HCT116 (cell line): ENCODE data around the gene HEXIM1. TPM values are rescaled to one million over a fixed set of nuclear protein-coding genes. Genes with fewer than 3 reads are reported as not detected.

Experiments
- ATAC-seq: fragments of 200-7000 bp; cut with Tn5 transposase; 2 replicates; pipeline ENCODE4 v1.9.1; 2020; ENCODE audit warnings: mild to moderate bottlenecking, moderate library complexity
- BruUV-seq: library from RNA; stranded (reverse); fragments of 400-500 nt; replicated peaks from 2 replicates; lab custom pipeline; 2021; lab: Mats Ljungman, UMichigan
- CTCF ChIA-PET: fragments of 300-600 bp; sonication (Branson Sonifier 250); formaldehyde crosslinking; loops from one replicate; lab custom pipeline; 2021; ENCODE audit warnings: antibody characterized with exemption; lab: Charles Lee
- POLR2A ChIA-PET: fragments of 300-600, 350-600 bp; sonication (Branson Sonifier 250); formaldehyde crosslinking; loops from one replicate; lab custom pipeline; 2021; ENCODE audit warnings: antibody characterized with exemption; lab: Charles Lee
- RAD21 ChIA-PET, 2 experiments: fragments of 300-600 bp; sonication (Branson Sonifier 250); formaldehyde crosslinking; loops; one replicate each; lab custom pipeline; 2023; ENCODE audit warnings: low total read pairs in 2 of 2; ENCODE audit not compliant: uncharacterized antibody in 2 of 2, unreplicated experiment in 2 of 2, low non-redundant PET in 1 of 2; lab: Charles Lee
- DNase-seq: peaks from one replicate; pipeline ENCODE4 v3.0.0-alpha.2; 2010; ENCODE audit warnings: low read depth, low spot score
- H2AFZ ChIP-seq: fragments of 200-600 bp; shearing (Covaris generic), sonication (generic); 2 replicates; pipeline ENCODE4 v1.6.1; 2017; ENCODE audit warnings: low read depth, mixed run types, mixed read lengths, antibody characterized with exemption, low read length; ENCODE audit not compliant: poor library complexity, severe bottlenecking
- H3K27ac ChIP-seq: 2 replicates; pipeline ENCODE4 v1.5.1; 2012; ENCODE audit warnings: low read depth, low read length
- H3K27me3 ChIP-seq: fragments of 200-600 bp; sonication (generic); 2 replicates; pipeline ENCODE4 v1.6.1; 2016; ENCODE audit warnings: mixed run types, low read length, mixed read lengths; ENCODE audit not compliant: insufficient read depth
- H3K36me3 ChIP-seq, 2 experiments: fragments of 200-500 bp in 1 of 2; fragments of 200-600 bp in 1 of 2; sonication (Bioruptor generic) in 1 of 2; sonication (generic) in 1 of 2; 2 replicates each; pipeline versions ENCODE4 v1.5.1 to v1.6.1; 2014 to 2016; ENCODE audit warnings: low read length in 2 of 2, inconsistent platforms in 1 of 2, mixed read lengths in 1 of 2, mixed run types in 1 of 2; ENCODE audit not compliant: insufficient read depth in 2 of 2, control insufficient read depth in 1 of 2
- H3K4me1 ChIP-seq, 2 experiments: fragments of 200-600 bp in 1 of 2; sonication (generic) in 1 of 2; 2 replicates each; pipeline versions ENCODE4 v1.5.1 to v1.6.1; 2012 to 2017; ENCODE audit warnings: low read length in 2 of 2, inconsistent platforms in 1 of 2, mild to moderate bottlenecking in 1 of 2, mixed read lengths in 1 of 2, mixed run types in 1 of 2, moderate library complexity in 1 of 2; ENCODE audit not compliant: insufficient read depth in 2 of 2, control insufficient read depth in 1 of 2
- H3K4me2 ChIP-seq: fragments of 200-600 bp; sonication (generic); 2 replicates; pipeline ENCODE4 v1.6.1; 2017; ENCODE audit warnings: mixed run types, low read length, mixed read lengths
- H3K4me3 ChIP-seq, 2 experiments: fragments of 200-600 bp in 1 of 2; sonication (generic) in 1 of 2; replicated peaks in 1 of 2; 2 replicates each; pipeline ENCODE4 v1.5.1; 2011 to 2016; ENCODE audit warnings: low read length in 2 of 2, control low read depth in 1 of 2, low read depth in 1 of 2, mild to moderate bottlenecking in 1 of 2, mixed read lengths in 1 of 2, mixed run types in 1 of 2
- H3K79me2 ChIP-seq: fragments of 200-600 bp; sonication (generic); 2 replicates; pipeline ENCODE4 v1.6.1; 2017; ENCODE audit warnings: mild to moderate bottlenecking, mixed run types, low read length, moderate library complexity, mixed read lengths; ENCODE audit not compliant: insufficient read depth
- H3K9ac ChIP-seq: fragments of 200-600 bp; sonication (generic); 2 replicates; pipeline ENCODE4 v1.6.1; 2016; ENCODE audit warnings: low read length, mixed read lengths
- H3K9me2 ChIP-seq: fragments of 200-600 bp; sonication (generic), shearing (Covaris generic); 2 replicates; pipeline ENCODE4 v1.6.1; 2017; ENCODE audit warnings: mixed run types, mild to moderate bottlenecking, moderate library complexity; ENCODE audit not compliant: insufficient read depth
- H3K9me3 ChIP-seq, 2 experiments: fragments of 200-500 bp in 1 of 2; fragments of 200-600 bp in 1 of 2; sonication (Bioruptor generic) in 1 of 2; sonication (generic) in 1 of 2; 2 replicates each; pipeline ENCODE4 v1.6.1; 2014 to 2017; ENCODE audit warnings: low read length in 2 of 2, mixed read lengths in 2 of 2, inconsistent platforms in 1 of 2, low read depth in 1 of 2, mild to moderate bottlenecking in 1 of 2, mixed run types in 1 of 2, moderate library complexity in 1 of 2; ENCODE audit not compliant: control insufficient read depth in 1 of 2, insufficient read depth in 1 of 2
- H4K20me1 ChIP-seq: fragments of 200-600 bp; sonication (generic), shearing (Covaris generic); 2 replicates; pipeline ENCODE4 v1.6.1; 2017; ENCODE audit warnings: mixed run types, mild to moderate bottlenecking, moderate library complexity; ENCODE audit not compliant: insufficient read depth
- CTCF ChIP-seq, 3 experiments: fragments of 200-600 bp in 1 of 3; sonication (generic) in 1 of 3; IDR thresholded peaks in 2 of 3; conservative IDR thresholded peaks in 1 of 3; 2 replicates each; pipeline ENCODE4 v1.5.1; 2012 to 2017; ENCODE audit warnings: low read depth in 2 of 3, low read length in 2 of 3, antibody characterized with exemption in 1 of 3, borderline replicate concordance in 1 of 3, control low read depth in 1 of 3, mild to moderate bottlenecking in 1 of 3, mixed read lengths in 1 of 3, mixed run types in 1 of 3, moderate library complexity in 1 of 3; ENCODE audit not compliant: insufficient read depth in 1 of 3
- FOSL1 ChIP-seq: IDR thresholded peaks from 2 replicates; pipeline ENCODE4 v1.6.1; 2012; ENCODE audit warnings: low read depth
- JUND ChIP-seq: IDR thresholded peaks from 2 replicates; pipeline ENCODE4 v1.6.1; 2012
- RAD21 ChIP-seq: IDR thresholded peaks from 2 replicates; pipeline ENCODE4 v1.6.1; 2012; ENCODE audit warnings: low read depth, mild to moderate bottlenecking
- SP1 ChIP-seq: IDR thresholded peaks from 2 replicates; pipeline ENCODE4 v1.6.1; 2012; ENCODE audit warnings: low read depth
- intact Hi-C: fragments of 100-400 bp; cut with micrococcal nuclease; formaldehyde crosslinking; loops from 2 replicates; pipeline ENCODE4 v1.10.0; 2022
- total RNA-seq: library from RNA; stranded (reverse); gene quantifications from one replicate; pipeline ENCODE4 v1.2.1, GENCODE V29; 2021; ENCODE audit not compliant: unreplicated experiment
- TF ChIP-seq, protein P1 (sequence below): IDR thresholded peaks from 2 replicates; pipeline ENCODE4 v1.6.1; 2011; ENCODE audit warnings: mild to moderate bottlenecking, low read length, moderate library complexity; ENCODE audit not compliant: insufficient replicate concordance; ENCODE audit errors: extremely low read depth
- TF ChIP-seq, protein P2 (sequence below): IDR thresholded peaks from 2 replicates; pipeline ENCODE4 v1.6.1; 2012

Gene HEXIM1
- total RNA-seq, 1 experiment from 2014 or later = 58.0 TPM

DNA sequence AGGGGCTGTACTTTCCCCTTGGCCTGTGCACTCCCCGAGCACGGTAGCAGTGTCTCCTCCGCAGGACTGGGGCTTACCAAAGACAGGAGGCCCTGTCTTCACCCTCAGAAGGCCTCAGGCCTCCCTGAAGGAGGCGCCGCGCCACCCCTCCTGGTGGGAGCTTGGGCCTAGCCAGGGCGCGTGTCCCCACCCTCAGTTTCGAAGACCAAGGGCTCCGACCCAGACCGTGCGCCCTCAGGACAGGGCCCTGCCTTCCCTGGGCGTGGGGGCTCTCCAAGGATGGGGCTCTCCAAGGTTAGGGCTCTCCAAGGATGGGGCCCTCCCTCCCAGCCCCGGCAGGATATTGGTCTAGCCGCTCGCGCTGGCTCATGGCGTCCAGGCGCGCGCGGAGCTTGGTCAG, 27.7 kb upstream of the HEXIM1 start:
- TF ChIP-seq, protein P1, sequence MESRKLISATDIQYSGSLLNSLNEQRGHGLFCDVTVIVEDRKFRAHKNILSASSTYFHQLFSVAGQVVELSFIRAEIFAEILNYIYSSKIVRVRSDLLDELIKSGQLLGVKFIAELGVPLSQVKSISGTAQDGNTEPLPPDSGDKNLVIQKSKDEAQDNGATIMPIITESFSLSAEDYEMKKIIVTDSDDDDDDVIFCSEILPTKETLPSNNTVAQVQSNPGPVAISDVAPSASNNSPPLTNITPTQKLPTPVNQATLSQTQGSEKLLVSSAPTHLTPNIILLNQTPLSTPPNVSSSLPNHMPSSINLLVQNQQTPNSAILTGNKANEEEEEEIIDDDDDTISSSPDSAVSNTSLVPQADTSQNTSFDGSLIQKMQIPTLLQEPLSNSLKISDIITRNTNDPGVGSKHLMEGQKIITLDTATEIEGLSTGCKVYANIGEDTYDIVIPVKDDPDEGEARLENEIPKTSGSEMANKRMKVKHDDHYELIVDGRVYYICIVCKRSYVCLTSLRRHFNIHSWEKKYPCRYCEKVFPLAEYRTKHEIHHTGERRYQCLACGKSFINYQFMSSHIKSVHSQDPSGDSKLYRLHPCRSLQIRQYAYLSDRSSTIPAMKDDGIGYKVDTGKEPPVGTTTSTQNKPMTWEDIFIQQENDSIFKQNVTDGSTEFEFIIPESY = no peak
- peak in 1 of 3 experiments; percentile 20; a peak in 1 of 6 replicates for TF ChIP-seq CTCF (IDR thresholded peaks at IDR 0.05 in 2 of 3, conservative IDR thresholded peaks at IDR 0.05 in 1 of 3; ENCODE audit: borderline replicate concordance in 1 of 3, insufficient read depth in 1 of 3, low read depth in 2 of 3, low read length in 2 of 3)
- no peaks in the 10 kb centered on the region for H3K9me3 ChIP-seq
- intact Hi-C loops = no loop called here
- no peaks in the 10 kb centered on the region for H4K20me1 ChIP-seq
- ChIA-PET CTCF (interaction anchor here (1.0 kb wide), 1 partner anchor 12 kb away, joined by 3 read pairs; no protein-coding TSS in a partner anchor), RAD21 (no interaction called here), POLR2A (no interaction called here)
- H3K4me1 ChIP-seq = peaks cover 39 to 42% of the 10 kb centered on the region in 2 experiments
- no TSS peak for BruUV-seq
- no peaks in the 10 kb centered on the region for H3K27me3 ChIP-seq
- peaks cover 0 to 11% of the 10 kb centered on the region in 2 experiments; a peak in 2 of 4 replicates for H3K36me3 ChIP-seq
- ATAC-seq = no peak
- H3K9me2 ChIP-seq = no peaks in the 10 kb centered on the region
- H3K4me3 ChIP-seq = no peak overlapping the region
- no peak overlapping the region for H2AFZ ChIP-seq
- peaks cover 34% of the 10 kb centered on the region for H3K79me2 ChIP-seq
- H3K4me2 ChIP-seq = no peak overlapping the region
- no peak overlapping the region for H3K9ac ChIP-seq
- no peak for DNase-seq
- no peak overlapping the region for H3K27ac ChIP-seq

DNA sequence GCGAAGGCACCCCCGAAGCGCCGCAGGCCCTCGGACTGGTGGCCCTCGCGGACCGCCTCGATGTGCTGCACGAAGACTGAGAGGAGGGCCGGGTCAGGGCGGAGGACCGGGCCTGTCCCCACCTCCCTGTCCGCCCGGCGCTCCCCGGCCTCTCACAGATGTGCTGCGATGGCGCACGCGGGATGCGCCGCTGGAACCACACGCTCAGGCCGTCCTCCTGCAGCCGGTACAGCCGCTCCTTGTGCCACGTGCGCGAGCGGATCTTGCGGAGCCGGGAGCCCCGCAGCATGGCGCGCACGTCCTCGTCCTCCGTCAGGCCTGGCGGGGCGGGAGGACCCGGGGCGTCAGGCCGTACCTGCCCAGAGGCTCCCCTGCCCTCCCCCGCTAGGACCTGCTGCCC, 27.2 kb upstream of the HEXIM1 start:
- H2AFZ ChIP-seq = no peak overlapping the region
- H3K27ac ChIP-seq = no peak overlapping the region
- TF ChIP-seq FOSL1 (no peak), RAD21 (no peak), JUND (no peak), SP1 (no peak)
- TF ChIP-seq, protein P2, sequence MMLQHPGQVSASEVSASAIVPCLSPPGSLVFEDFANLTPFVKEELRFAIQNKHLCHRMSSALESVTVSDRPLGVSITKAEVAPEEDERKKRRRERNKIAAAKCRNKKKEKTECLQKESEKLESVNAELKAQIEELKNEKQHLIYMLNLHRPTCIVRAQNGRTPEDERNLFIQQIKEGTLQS = no peak
- RAD21 ChIA-PET = no interaction called here
- H3K27me3 ChIP-seq = no peaks in the 10 kb centered on the region
- no peaks in the 10 kb centered on the region for H3K9me2 ChIP-seq
- no TSS peak for BruUV-seq
- peaks cover 0 to 11% of the 10 kb centered on the region in 2 experiments; a peak in 1 of 4 replicates for H3K36me3 ChIP-seq
- no peak overlapping the region for H3K9ac ChIP-seq
- no peaks in the 10 kb centered on the region for H3K9me3 ChIP-seq
- H3K4me3 ChIP-seq = no peak overlapping the region
- peaks cover 37% of the 10 kb centered on the region for H3K79me2 ChIP-seq
- POLR2A ChIA-PET = no interaction called here
- no peak for ATAC-seq
- no peaks in the 10 kb centered on the region for H4K20me1 ChIP-seq
- no peak for DNase-seq
- no peak overlapping the region for H3K4me2 ChIP-seq
- peaks cover 41 to 45% of the 10 kb centered on the region in 2 experiments for H3K4me1 ChIP-seq
- CTCF ChIA-PET = interaction anchor here (1.0 kb wide), 1 partner anchor 13 kb away, joined by 3 read pairs; no protein-coding TSS in a partner anchor
- intact Hi-C loops = no loop called here
